PFSK-1 (cell line): ENCODE measurements around the gene FXYD1.

ENCODE experiments used
- FOXP2 ChIP-seq: optimal IDR thresholded peaks from 2 replicates; pipeline ENCODE3; 2011; ENCODE audit warnings: borderline replicate concordance, control low read depth, inconsistent platforms; ENCODE audit not compliant: insufficient read depth; ENCODE audit errors: extremely low read length, extremely low read depth
- POLR2AphosphoS5 ChIP-seq: IDR thresholded peaks from 2 replicates; pipeline ENCODE4 v1.6.1; 2012; ENCODE audit warnings: low read depth, mild to moderate bottlenecking, control low read depth, low read length, moderate library complexity
- REST ChIP-seq, 2 experiments: IDR thresholded peaks; 2 replicates each; pipeline versions ENCODE4 v1.6.1 to v1.8.0; 2011 to 2012; ENCODE audit warnings: low read depth in 2 of 2, low read length in 2 of 2, control low read depth in 1 of 2, inconsistent platforms in 1 of 2, mild to moderate bottlenecking in 1 of 2, moderate library complexity in 1 of 2; ENCODE audit not compliant: insufficient read depth in 1 of 2
- SIN3A ChIP-seq: IDR thresholded peaks from 2 replicates; pipeline ENCODE4 v1.6.1; 2012; ENCODE audit warnings: mild to moderate bottlenecking, low read length, moderate library complexity, borderline replicate concordance; ENCODE audit not compliant: insufficient read depth
- TAF1 ChIP-seq: IDR thresholded peaks from 2 replicates; pipeline ENCODE4 v1.6.1; 2012; ENCODE audit warnings: low read length, control low read depth, borderline replicate concordance; ENCODE audit not compliant: insufficient read depth

The FXYD1 gene

GRCh38 chr19:35161434-35161743 lies 22.8 kb downstream of the FXYD1 start:
- TF ChIP-seq REST (IDR thresholded peaks at IDR 0.05; ENCODE audit: insufficient read depth in 1 of 2, low read depth in 2 of 2, low read length in 2 of 2) (no peak), FOXP2 (no peak), POLR2AphosphoS5 (no peak), SIN3A (no peak), TAF1 (no peak)

- no peak for TF ChIP-seq POLR2AphosphoS5
These were observed 24.1 kb downstream of the FXYD1 start for GRCh38 chr19:35162471-35163326.

DNA sequence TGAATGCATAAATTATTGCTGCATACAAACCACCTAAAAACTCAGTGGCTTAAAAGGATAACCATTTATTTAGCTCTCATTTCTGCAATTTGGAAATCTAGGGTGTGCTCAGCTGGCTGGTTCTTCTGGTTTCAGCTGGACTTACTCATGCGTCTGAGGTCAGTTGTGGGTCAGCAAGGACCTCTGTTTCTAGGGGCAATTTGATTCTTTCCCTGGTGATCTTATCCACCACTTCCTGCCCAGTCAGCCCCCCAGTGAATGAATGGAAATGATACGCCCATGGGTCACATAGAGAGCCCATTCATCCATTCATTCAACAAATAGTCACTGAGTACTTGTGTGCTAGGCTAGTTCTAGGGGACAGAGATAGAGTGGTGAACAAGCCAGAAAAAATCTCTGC lies 25.8 kb downstream of the FXYD1 start:
- TF ChIP-seq FOXP2 (no peak), REST (IDR thresholded peaks at IDR 0.05; ENCODE audit: insufficient read depth in 1 of 2, low read depth in 2 of 2, low read length in 2 of 2) (no peak)

GRCh38 chr19:35165200-35166058 lies 26.8 kb downstream of the FXYD1 start:
- no peak for TF ChIP-seq FOXP2

DNA sequence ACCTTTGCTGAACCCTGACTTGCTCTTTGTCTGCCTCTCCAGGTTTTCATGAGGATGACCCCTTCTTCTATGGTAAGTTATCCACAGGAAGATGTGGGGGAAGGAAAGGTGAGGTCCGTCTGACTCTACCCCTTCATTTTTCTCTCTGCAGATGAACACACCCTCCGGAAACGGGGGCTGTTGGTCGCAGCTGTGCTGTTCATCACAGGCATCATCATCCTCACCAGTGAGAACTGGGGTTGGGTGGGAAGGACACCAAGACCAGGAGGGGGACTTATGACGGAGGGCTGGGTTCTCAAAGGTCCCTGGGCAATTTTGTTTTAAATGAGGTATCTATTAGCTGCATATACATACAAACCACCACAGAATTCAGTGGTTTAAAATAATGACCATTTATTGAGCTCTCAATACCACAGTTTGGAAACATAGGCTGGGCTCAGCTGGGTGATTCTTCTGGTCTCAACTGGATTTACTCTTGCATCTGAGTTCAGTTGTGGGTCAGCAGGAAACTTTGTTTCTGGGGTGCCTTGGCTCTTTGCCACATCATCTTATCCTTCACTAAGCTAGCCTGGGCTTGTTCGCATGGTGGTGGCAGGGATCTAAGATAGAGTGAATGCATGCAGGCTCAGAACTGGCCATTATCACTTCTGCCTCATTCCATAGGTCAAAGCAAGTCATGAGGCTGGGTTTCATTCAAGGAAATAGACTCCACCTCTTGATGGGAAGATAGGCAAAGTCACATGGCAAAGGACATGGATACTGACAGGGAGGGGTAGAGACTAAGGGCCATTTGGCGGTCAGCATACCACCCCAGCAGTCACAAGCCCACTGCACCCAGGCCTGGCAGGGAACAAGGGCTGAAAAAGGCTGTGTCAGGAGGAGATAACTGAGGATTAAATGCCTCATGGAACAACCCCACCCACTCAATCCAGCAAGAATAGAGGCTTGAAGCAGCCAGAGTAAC lies 27.8 kb downstream of the FXYD1 start:
- TF ChIP-seq POLR2AphosphoS5 (no peak), SIN3A (no peak)

DNA sequence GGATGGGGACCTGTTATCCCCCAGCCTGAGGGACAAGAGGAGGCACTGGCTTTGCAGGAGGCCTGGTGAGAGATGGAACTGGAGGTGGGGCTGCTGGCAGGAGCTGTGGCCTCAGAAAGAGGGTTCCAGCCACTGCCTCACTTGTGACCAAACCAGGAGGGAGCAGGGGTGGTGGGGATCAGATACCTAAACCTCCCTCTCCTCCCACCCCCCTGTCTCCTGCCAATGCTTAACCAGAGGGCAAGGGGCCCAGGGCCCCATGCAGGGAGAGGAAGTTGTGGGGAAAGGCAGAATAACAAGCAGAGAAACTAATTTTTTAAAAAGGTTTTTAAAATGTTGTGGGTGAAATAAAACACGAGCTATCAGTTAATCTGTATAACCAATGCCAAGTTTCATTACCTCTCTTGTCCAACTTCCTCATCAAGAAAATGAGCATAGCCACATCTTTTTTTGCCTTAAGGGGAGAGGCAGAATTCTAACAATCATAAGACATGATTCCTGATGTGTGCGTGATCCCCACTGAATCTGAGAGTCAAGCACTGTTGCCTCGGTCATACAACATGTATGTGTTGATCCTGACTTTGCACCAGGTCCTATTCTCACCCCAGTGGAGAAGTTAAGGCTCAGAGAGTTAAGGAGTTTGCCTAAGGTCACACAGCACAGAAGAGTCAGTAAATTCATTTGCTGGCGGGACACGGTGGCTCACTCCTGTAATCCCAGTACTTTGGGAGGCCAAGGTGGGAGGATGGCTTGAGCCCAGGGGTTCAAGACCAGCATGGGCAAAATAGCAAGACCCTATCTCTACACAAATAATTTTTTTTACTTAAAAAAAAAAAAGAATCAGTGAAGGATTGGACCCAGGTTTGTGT lies 28.9 kb downstream of the FXYD1 start:
- no peak for TF ChIP-seq REST (IDR thresholded peaks at IDR 0.05; ENCODE audit: insufficient read depth in 1 of 2, low read depth in 2 of 2, low read length in 2 of 2)
